Measurements from ENCODE around the gene LRMDA. TPM values are rescaled to one million over a fixed set of nuclear protein-coding genes. Genes with fewer than 3 reads are reported as not detected.

Gene LRMDA
- total and polyA plus RNA-seq, 10 of the 15 experiments (the other 5 are each of a cell fraction or from before 2014, with no cell fraction given), result 0.07 to 0.54 (median 0.29) TPM; not detected in 4

DNA sequence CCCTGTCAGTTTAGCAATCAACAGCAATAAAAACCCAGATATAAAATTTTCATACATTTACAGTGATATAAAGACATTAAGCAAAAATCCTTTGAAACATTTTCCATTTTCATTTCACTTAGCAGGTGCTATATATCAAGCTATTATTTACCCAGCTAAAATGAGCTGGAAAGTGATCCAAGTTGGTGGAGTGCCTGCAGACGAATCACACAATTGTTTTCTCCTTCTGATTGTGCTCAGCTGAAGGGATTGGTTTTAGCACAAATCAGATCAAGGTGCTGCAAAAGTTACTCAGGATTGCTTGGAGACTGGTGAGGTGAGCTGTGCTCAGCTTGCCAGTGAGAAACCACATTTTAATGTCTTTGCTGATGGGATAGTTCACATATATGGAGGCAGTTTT is 138.1 kb downstream of the LRMDA start:
- H3K27ac ChIP-seq (ENCODE audit: control insufficient read depth, insufficient read depth), result no peak overlapping the region
- H2AFZ ChIP-seq (ENCODE audit: control insufficient read depth, low read depth, low read length), result no peak overlapping the region
- intact Hi-C loops (cut with micrococcal nuclease; ENCODE audit: unreplicated experiment) (no loop called here), in situ Hi-C loops (cut with MboI) (no loop called here)
- no peaks in the 10 kb centered on the region for H3K27me3 ChIP-seq (replicated peaks in 1 of 2; ENCODE audit: control insufficient read depth in 2 of 2, insufficient read depth in 2 of 2, low read length in 1 of 2)
- ChIA-PET SMC1A (ENCODE audit: uncharacterized antibody, unreplicated experiment) (interaction anchor here (0.5 to 3.2 kb wide), 14 partner anchors 14 to 169 kb away, joined by 3 to 22 read pairs (median 4); no protein-coding TSS in a partner anchor), RAD21 (ENCODE audit: unreplicated experiment) (interaction anchor here (0.9 to 2.0 kb wide), 6 partner anchors 24 to 170 kb away, joined by 3 to 5 read pairs (median 3); no protein-coding TSS in a partner anchor), CTCF (interaction anchor here (0.9 to 1.2 kb wide), 2 partner anchors 12 to 23 kb away, joined by 3 read pairs; no protein-coding TSS in a partner anchor), POLR2A (interaction anchor here (0.8 to 1.0 kb wide), 2 partner anchors 17 to 22 kb away, joined by 3 to 4 read pairs; no protein-coding TSS in a partner anchor)
- no peaks in the 10 kb centered on the region for H3K36me3 ChIP-seq (ENCODE audit: control insufficient read depth in 2 of 2, insufficient read depth in 2 of 2, low read length in 1 of 2)
- no peaks in the 10 kb centered on the region for H3K4me1 ChIP-seq (ENCODE audit: control insufficient read depth, insufficient read depth, low read length)
- ATAC-seq (no peak), DNase-seq (ENCODE audit: low read depth, low spot score) (no peak), FAIRE-seq (no peak)
- H3K9ac ChIP-seq (ENCODE audit: control insufficient read depth, insufficient read depth, low read length), result no peak overlapping the region
- H3K4me3 ChIP-seq, result no peak overlapping the region
- no peak overlapping the region for H3K4me2 ChIP-seq (ENCODE audit: control insufficient read depth, insufficient read depth)
- H3K9me3 ChIP-seq (replicated peaks; ENCODE audit: control insufficient read depth, insufficient read depth, low read length), result no peaks in the 10 kb centered on the region; the same call in 1 of the 3 replicates
- H3K79me2 ChIP-seq (ENCODE audit: control insufficient read depth, insufficient read depth, low read length), result no peaks in the 10 kb centered on the region
- H4K20me1 ChIP-seq (ENCODE audit: control insufficient read depth, insufficient read depth), result no peaks in the 10 kb centered on the region
- BruUV-seq (replicated peaks), result no TSS peak
- WGBS (ENCODE audit: insufficient coverage, insufficient replicate concordance, low lambda C conversion rate, missing lambda C conversion rate), result 0% methylated on average over 1 of the region's 1 CpG
- TF ChIP-seq NR2C1 (IDR thresholded peaks at IDR 0.05) (no peak), SP1 (IDR thresholded peaks at IDR 0.05; ENCODE audit: low read depth, low read length) (no peak), NFXL1 (IDR thresholded peaks at IDR 0.05; ENCODE audit: borderline replicate concordance) (no peak), POLR2A (IDR thresholded peaks at IDR 0.05; ENCODE audit: low read depth, low read length) (no peak), ZNF207 (IDR thresholded peaks at IDR 0.05; ENCODE audit: borderline replicate concordance) (no peak), RFX5 (IDR thresholded peaks at IDR 0.05; ENCODE audit: low read depth, low read length) (no peak), ZZZ3 (IDR thresholded peaks at IDR 0.05; ENCODE audit: control insufficient read depth, insufficient read length, low read depth) (no peak), MEF2A (IDR thresholded peaks at IDR 0.05; ENCODE audit: insufficient read depth, low read depth, low read length) (no peak), BHLHE40 (IDR thresholded peaks at IDR 0.05; ENCODE audit: borderline replicate concordance in 1 of 2, low read depth in 2 of 2, low read length in 1 of 2) (no peak), ZNF217 (IDR thresholded peaks at IDR 0.05) (no peak), CBX5 (IDR thresholded peaks at IDR 0.05; ENCODE audit: low read depth) (no peak), PAX5 (IDR thresholded peaks at IDR 0.05; ENCODE audit: borderline replicate concordance, low read depth, low read length) (no peak), ASH2L (IDR thresholded peaks at IDR 0.05; ENCODE audit: borderline replicate concordance, low read depth) (no peak), CHD2 (IDR thresholded peaks at IDR 0.05; ENCODE audit: borderline replicate concordance, low read depth, low read length) (no peak)
- TF ChIP-seq, protein P1, sequence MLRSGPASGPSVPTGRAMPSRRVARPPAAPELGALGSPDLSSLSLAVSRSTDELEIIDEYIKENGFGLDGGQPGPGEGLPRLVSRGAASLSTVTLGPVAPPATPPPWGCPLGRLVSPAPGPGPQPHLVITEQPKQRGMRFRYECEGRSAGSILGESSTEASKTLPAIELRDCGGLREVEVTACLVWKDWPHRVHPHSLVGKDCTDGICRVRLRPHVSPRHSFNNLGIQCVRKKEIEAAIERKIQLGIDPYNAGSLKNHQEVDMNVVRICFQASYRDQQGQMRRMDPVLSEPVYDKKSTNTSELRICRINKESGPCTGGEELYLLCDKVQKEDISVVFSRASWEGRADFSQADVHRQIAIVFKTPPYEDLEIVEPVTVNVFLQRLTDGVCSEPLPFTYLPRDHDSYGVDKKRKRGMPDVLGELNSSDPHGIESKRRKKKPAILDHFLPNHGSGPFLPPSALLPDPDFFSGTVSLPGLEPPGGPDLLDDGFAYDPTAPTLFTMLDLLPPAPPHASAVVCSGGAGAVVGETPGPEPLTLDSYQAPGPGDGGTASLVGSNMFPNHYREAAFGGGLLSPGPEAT (IDR thresholded peaks at IDR 0.05; ENCODE audit: low read depth), result no peak
- TF ChIP-seq, protein P2, sequence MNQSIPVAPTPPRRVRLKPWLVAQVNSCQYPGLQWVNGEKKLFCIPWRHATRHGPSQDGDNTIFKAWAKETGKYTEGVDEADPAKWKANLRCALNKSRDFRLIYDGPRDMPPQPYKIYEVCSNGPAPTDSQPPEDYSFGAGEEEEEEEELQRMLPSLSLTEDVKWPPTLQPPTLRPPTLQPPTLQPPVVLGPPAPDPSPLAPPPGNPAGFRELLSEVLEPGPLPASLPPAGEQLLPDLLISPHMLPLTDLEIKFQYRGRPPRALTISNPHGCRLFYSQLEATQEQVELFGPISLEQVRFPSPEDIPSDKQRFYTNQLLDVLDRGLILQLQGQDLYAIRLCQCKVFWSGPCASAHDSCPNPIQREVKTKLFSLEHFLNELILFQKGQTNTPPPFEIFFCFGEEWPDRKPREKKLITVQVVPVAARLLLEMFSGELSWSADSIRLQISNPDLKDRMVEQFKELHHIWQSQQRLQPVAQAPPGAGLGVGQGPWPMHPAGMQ (IDR thresholded peaks at IDR 0.05; ENCODE audit: borderline replicate concordance), result no peak
- TF ChIP-seq, protein P3, sequence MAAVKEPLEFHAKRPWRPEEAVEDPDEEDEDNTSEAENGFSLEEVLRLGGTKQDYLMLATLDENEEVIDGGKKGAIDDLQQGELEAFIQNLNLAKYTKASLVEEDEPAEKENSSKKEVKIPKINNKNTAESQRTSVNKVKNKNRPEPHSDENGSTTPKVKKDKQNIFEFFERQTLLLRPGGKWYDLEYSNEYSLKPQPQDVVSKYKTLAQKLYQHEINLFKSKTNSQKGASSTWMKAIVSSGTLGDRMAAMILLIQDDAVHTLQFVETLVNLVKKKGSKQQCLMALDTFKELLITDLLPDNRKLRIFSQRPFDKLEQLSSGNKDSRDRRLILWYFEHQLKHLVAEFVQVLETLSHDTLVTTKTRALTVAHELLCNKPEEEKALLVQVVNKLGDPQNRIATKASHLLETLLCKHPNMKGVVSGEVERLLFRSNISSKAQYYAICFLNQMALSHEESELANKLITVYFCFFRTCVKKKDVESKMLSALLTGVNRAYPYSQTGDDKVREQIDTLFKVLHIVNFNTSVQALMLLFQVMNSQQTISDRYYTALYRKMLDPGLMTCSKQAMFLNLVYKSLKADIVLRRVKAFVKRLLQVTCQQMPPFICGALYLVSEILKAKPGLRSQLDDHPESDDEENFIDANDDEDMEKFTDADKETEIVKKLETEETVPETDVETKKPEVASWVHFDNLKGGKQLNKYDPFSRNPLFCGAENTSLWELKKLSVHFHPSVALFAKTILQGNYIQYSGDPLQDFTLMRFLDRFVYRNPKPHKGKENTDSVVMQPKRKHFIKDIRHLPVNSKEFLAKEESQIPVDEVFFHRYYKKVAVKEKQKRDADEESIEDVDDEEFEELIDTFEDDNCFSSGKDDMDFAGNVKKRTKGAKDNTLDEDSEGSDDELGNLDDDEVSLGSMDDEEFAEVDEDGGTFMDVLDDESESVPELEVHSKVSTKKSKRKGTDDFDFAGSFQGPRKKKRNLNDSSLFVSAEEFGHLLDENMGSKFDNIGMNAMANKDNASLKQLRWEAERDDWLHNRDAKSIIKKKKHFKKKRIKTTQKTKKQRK (IDR thresholded peaks at IDR 0.05; ENCODE audit: low read depth, low read length), result no peak
- TF ChIP-seq, protein P4, sequence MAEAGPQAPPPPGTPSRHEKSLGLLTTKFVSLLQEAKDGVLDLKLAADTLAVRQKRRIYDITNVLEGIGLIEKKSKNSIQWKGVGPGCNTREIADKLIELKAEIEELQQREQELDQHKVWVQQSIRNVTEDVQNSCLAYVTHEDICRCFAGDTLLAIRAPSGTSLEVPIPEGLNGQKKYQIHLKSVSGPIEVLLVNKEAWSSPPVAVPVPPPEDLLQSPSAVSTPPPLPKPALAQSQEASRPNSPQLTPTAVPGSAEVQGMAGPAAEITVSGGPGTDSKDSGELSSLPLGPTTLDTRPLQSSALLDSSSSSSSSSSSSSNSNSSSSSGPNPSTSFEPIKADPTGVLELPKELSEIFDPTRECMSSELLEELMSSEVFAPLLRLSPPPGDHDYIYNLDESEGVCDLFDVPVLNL (IDR thresholded peaks at IDR 0.05; ENCODE audit: low read depth, low read length), result no peak

Measured in GM12878 (cell line).